GM19239 (cell line): Measurements from ENCODE around the gene THBS2.
A peak's percentile ranks its signal among the peaks of the same experiment; 100 is the strongest.
"Not testable (repeated sequence)": the region's sequence is repeated elsewhere in the genome, so short reads cannot be mapped to it uniquely, and the experiment has no call there.

Source experiments
- DNase-seq: peaks from one replicate; pipeline ENCODE4 v3.0.0; 2011; ENCODE audit warnings: low spot score; ENCODE audit not compliant: insufficient read length
- FAIRE-seq: peaks from 2 replicates; lab custom pipeline; 2011; peaks lifted over from hg19 to GRCh38; lab: Jason Lieb, UNC

THBS2 gene

GRCh38 chr6:169214789-169215188, 38.9 kb downstream of the THBS2 start:
- FAIRE-seq, DNase-seq: not testable (repeated sequence)

GRCh38 chr6:169213814-169214520, 39.7 kb downstream of the THBS2 start:
- no peak for DNase-seq
- no peak for FAIRE-seq

GRCh38 chr6:169212897-169213813, 40.5 kb downstream of the THBS2 start:
- FAIRE-seq, result peak; percentile 95
- peak; percentile 93 for DNase-seq

GRCh38 chr6:169212436-169212835, 41.2 kb downstream of the THBS2 start:
- DNase-seq, result no peak
- FAIRE-seq, result no peak

GRCh38 chr6:169211881-169212280, 41.8 kb downstream of the THBS2 start:
- no peak for FAIRE-seq
- no peak for DNase-seq

- DNase-seq, result no peak
- no peak for FAIRE-seq
These were observed 43.0 kb downstream of the THBS2 start for GRCh38 chr6:169210611-169211010.

- no peak for DNase-seq
- FAIRE-seq, result no peak
These were observed 45.6 kb downstream of the THBS2 start for GRCh38 chr6:169208011-169208410.

- DNase-seq (no peak), FAIRE-seq (no peak)
These were observed 46.2 kb downstream of the THBS2 start for GRCh38 chr6:169207482-169207881.

- no peak for FAIRE-seq
- no peak for DNase-seq
These were observed 48.2 kb downstream of the THBS2 start for GRCh38 chr6:169205176-169206160.

- FAIRE-seq, result no peak
These were observed 49.5 kb downstream of the THBS2 start for GRCh38 chr6:169204167-169204566.

GRCh38 chr6:169201985-169202384, 51.7 kb downstream of the THBS2 start:
- DNase-seq, result no peak
- FAIRE-seq, result no peak

More at GRCh38 chr6:169204167-169204566, 49.5 kb downstream of the THBS2 start:
- no peak for DNase-seq

- no peak for DNase-seq
- no peak for FAIRE-seq
These were observed 52.6 kb downstream of the THBS2 start for GRCh38 chr6:169200893-169201514.

GRCh38 chr6:169199625-169200335, 53.9 kb downstream of the THBS2 start:
- no peak for DNase-seq
- no peak for FAIRE-seq

GRCh38 chr6:169198885-169199284, 54.8 kb downstream of the THBS2 start:
- FAIRE-seq, result no peak

GRCh38 chr6:169197929-169198328, 55.7 kb downstream of the THBS2 start:
- DNase-seq, FAIRE-seq: not testable (repeated sequence)

More at GRCh38 chr6:169198885-169199284, 54.8 kb downstream of the THBS2 start:
- DNase-seq, result no peak

GRCh38 chr6:169196279-169196678, 57.4 kb downstream of the THBS2 start:
- not testable (repeated sequence) for FAIRE-seq, DNase-seq

GRCh38 chr6:169194737-169195136, 58.9 kb downstream of the THBS2 start:
- DNase-seq, result no peak
- FAIRE-seq, result no peak

GRCh38 chr6:169190970-169191369, 62.7 kb downstream of the THBS2 start:
- FAIRE-seq (no peak), DNase-seq (no peak)

- DNase-seq (no peak), FAIRE-seq (no peak)
These were observed 63.5 kb downstream of the THBS2 start for GRCh38 chr6:169190144-169190584.
